A549 (cell line): ENCODE data around the gene ADGRL2.

ENCODE experiments used
- FOSL2 ChIP-seq, 2 experiments: fragments of 450-650 bp in 1 of 2; fragments of >200 bp in 1 of 2; sonication (Bioruptor Twin) in 1 of 2; formaldehyde crosslinking; IDR thresholded peaks; 2 replicates each; pipeline versions ENCODE4 v1.5.0 to v1.6.1; 2016 to 2020; ENCODE audit warnings: mild to moderate bottlenecking in 1 of 2, moderate library complexity in 1 of 2
- MAFK ChIP-seq: fragments of 450-650 bp; IDR thresholded peaks from 2 replicates; pipeline ENCODE4 v1.6.1; 2014; ENCODE audit not compliant: partially characterized antibody
- NFE2L2 ChIP-seq: fragments of 150-350 bp; conservative IDR thresholded peaks from 2 replicates; pipeline ENCODE4 v1.6.1; 2014; ENCODE audit warnings: low read length
- RAD21 ChIP-seq, 2 experiments: fragments of >200 bp in 1 of 2; sonication (Bioruptor Twin) in 1 of 2; formaldehyde crosslinking in 1 of 2; IDR thresholded peaks in 1 of 2; conservative IDR thresholded peaks in 1 of 2; 2 replicates in 1 of 2; 3 replicates in 1 of 2; pipeline ENCODE4 v1.6.1; 2012 to 2018; ENCODE audit warnings: inconsistent platforms in 1 of 2
- ZFP36 ChIP-seq: fragments of 450-650 bp; IDR thresholded peaks from 2 replicates; pipeline ENCODE4 v1.6.1; 2014; ENCODE audit warnings: borderline replicate concordance; ENCODE audit not compliant: partially characterized antibody
- TF ChIP-seq, protein P1 (sequence below): fragments of >200 bp; sonication (Bioruptor Twin); formaldehyde crosslinking; IDR thresholded peaks from 3 replicates; pipeline ENCODE4 v1.5.1; 2016
- TF ChIP-seq, protein P2 (sequence below): fragments of 250-450 bp; sonication (Bioruptor Pico); IDR thresholded peaks from 2 replicates; pipeline ENCODE4 v1.5.0; 2021; ENCODE audit warnings: mild to moderate bottlenecking, moderate library complexity, borderline replicate concordance
- TF ChIP-seq, protein P3 (sequence below): fragments of 200-600 bp; sonication (generic); IDR thresholded peaks from 2 replicates; pipeline ENCODE4 v1.6.1; 2016; ENCODE audit warnings: antibody characterized with exemption, mild to moderate bottlenecking, moderate library complexity

DNA sequence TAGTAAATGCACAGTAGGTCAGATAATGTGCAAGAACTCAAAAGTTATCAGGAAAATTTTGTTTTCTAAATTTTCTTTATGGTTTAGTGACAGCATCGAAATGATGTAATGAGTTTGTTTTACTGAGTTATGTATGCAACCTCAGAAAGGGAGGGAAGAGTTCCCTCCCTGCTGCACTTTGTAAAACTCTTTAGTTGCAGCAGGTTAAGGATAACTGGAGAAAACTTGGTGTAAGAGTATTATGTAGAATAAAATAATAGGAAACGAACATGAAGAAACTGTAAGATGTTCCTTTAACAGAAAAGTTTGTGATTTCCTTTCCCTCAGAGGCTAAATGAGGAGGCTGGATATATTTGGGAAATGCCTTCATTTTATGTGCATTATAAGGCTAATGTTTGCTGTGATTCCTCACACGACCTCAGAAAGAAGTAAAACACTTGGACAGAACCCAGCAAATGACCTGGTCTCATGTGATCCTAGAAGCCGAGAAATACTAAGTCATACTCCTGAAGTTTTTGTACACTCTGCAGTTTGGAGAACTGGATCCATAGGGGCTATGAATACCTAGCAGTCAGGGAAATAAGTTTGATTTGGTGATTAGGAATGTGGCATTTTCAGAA, 35.4 kb downstream of the ADGRL2 start:
- TF ChIP-seq RAD21 (conservative IDR thresholded peaks at IDR 0.05 in 1 of 2, IDR thresholded peaks at IDR 0.05 in 1 of 2) (no peak), MAFK (no peak), NFE2L2 (no peak), FOSL2 (IDR thresholded peaks at IDR 0.05) (no peak), FOSL2 (CRISPR knock-in tag; IDR thresholded peaks at IDR 0.05) (no peak), ZFP36 (no peak)
- TF ChIP-seq, protein P1, sequence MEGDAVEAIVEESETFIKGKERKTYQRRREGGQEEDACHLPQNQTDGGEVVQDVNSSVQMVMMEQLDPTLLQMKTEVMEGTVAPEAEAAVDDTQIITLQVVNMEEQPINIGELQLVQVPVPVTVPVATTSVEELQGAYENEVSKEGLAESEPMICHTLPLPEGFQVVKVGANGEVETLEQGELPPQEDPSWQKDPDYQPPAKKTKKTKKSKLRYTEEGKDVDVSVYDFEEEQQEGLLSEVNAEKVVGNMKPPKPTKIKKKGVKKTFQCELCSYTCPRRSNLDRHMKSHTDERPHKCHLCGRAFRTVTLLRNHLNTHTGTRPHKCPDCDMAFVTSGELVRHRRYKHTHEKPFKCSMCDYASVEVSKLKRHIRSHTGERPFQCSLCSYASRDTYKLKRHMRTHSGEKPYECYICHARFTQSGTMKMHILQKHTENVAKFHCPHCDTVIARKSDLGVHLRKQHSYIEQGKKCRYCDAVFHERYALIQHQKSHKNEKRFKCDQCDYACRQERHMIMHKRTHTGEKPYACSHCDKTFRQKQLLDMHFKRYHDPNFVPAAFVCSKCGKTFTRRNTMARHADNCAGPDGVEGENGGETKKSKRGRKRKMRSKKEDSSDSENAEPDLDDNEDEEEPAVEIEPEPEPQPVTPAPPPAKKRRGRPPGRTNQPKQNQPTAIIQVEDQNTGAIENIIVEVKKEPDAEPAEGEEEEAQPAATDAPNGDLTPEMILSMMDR = no peak
- TF ChIP-seq, protein P2, sequence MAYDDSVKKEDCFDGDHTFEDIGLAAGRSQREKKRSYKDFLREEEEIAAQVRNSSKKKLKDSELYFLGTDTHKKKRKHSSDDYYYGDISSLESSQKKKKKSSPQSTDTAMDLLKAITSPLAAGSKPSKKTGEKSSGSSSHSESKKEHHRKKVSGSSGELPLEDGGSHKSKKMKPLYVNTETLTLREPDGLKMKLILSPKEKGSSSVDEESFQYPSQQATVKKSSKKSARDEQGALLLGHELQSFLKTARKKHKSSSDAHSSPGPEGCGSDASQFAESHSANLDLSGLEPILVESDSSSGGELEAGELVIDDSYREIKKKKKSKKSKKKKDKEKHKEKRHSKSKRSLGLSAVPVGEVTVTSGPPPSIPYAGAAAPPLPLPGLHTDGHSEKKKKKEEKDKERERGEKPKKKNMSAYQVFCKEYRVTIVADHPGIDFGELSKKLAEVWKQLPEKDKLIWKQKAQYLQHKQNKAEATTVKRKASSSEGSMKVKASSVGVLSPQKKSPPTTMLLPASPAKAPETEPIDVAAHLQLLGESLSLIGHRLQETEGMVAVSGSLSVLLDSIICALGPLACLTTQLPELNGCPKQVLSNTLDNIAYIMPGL = no peak
- TF ChIP-seq, protein P3, sequence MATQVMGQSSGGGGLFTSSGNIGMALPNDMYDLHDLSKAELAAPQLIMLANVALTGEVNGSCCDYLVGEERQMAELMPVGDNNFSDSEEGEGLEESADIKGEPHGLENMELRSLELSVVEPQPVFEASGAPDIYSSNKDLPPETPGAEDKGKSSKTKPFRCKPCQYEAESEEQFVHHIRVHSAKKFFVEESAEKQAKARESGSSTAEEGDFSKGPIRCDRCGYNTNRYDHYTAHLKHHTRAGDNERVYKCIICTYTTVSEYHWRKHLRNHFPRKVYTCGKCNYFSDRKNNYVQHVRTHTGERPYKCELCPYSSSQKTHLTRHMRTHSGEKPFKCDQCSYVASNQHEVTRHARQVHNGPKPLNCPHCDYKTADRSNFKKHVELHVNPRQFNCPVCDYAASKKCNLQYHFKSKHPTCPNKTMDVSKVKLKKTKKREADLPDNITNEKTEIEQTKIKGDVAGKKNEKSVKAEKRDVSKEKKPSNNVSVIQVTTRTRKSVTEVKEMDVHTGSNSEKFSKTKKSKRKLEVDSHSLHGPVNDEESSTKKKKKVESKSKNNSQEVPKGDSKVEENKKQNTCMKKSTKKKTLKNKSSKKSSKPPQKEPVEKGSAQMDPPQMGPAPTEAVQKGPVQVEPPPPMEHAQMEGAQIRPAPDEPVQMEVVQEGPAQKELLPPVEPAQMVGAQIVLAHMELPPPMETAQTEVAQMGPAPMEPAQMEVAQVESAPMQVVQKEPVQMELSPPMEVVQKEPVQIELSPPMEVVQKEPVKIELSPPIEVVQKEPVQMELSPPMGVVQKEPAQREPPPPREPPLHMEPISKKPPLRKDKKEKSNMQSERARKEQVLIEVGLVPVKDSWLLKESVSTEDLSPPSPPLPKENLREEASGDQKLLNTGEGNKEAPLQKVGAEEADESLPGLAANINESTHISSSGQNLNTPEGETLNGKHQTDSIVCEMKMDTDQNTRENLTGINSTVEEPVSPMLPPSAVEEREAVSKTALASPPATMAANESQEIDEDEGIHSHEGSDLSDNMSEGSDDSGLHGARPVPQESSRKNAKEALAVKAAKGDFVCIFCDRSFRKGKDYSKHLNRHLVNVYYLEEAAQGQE = no peak
